Endothelial cell of umbilical vein (primary cell): ENCODE measurements around the gene ATP8A1.

Experiments
- EZH2 ChIP-seq: IDR thresholded peaks from 2 replicates; pipeline ENCODE4 v1.6.1; 2012; ENCODE audit warnings: borderline replicate concordance, low read depth, mild to moderate bottlenecking, moderate library complexity, low read length, inconsistent platforms; ENCODE audit not compliant: severe bottlenecking
- FOS ChIP-seq: IDR thresholded peaks from 2 replicates; pipeline ENCODE4 v1.6.1; 2011; ENCODE audit warnings: mild to moderate bottlenecking, low read length, moderate library complexity, borderline replicate concordance; ENCODE audit not compliant: insufficient read depth
- GATA2 ChIP-seq: IDR thresholded peaks from 2 replicates; pipeline ENCODE4 v1.7.0; 2011; ENCODE audit warnings: low read depth, mild to moderate bottlenecking, moderate library complexity, mixed read lengths, low read length; ENCODE audit not compliant: insufficient read length, insufficient read depth
- JUN ChIP-seq: IDR thresholded peaks from 2 replicates; pipeline ENCODE4 v1.6.1; 2011; ENCODE audit warnings: borderline replicate concordance, low read depth; ENCODE audit not compliant: insufficient read length, insufficient read depth
- MYC ChIP-seq: IDR thresholded peaks from one replicate; pipeline ENCODE4 v1.6.1; 2011; ENCODE audit warnings: mild to moderate bottlenecking, low read depth, low read length
- POLR2A ChIP-seq: IDR thresholded peaks from 2 replicates; pipeline ENCODE4 v1.6.1; 2012; ENCODE audit warnings: low read depth, mild to moderate bottlenecking, control low read depth, low read length
- POLR2AphosphoS5 ChIP-seq: IDR thresholded peaks from 2 replicates; pipeline ENCODE4 v1.6.1; 2012; ENCODE audit warnings: low read depth, mild to moderate bottlenecking, control low read depth, low read length, moderate library complexity; ENCODE audit not compliant: insufficient read depth
- TF ChIP-seq, protein P1 (sequence below): IDR thresholded peaks from 2 replicates; pipeline ENCODE4 v1.6.1; 2011; ENCODE audit not compliant: insufficient read depth, insufficient read length
- TF ChIP-seq, protein P2 (sequence below), 2 donors: IDR thresholded peaks; 1 replicate in 1 of 2; 2 replicates in 1 of 2; pipeline ENCODE4 v1.5.1; 2011; ENCODE audit warnings: low read length in 2 of 2, mild to moderate bottlenecking in 2 of 2, moderate library complexity in 2 of 2, control low read depth in 1 of 2, inconsistent platforms in 1 of 2, low read depth in 1 of 2; ENCODE audit not compliant: insufficient read depth in 1 of 2; ENCODE audit errors: extremely low read depth in 1 of 2

DNA sequence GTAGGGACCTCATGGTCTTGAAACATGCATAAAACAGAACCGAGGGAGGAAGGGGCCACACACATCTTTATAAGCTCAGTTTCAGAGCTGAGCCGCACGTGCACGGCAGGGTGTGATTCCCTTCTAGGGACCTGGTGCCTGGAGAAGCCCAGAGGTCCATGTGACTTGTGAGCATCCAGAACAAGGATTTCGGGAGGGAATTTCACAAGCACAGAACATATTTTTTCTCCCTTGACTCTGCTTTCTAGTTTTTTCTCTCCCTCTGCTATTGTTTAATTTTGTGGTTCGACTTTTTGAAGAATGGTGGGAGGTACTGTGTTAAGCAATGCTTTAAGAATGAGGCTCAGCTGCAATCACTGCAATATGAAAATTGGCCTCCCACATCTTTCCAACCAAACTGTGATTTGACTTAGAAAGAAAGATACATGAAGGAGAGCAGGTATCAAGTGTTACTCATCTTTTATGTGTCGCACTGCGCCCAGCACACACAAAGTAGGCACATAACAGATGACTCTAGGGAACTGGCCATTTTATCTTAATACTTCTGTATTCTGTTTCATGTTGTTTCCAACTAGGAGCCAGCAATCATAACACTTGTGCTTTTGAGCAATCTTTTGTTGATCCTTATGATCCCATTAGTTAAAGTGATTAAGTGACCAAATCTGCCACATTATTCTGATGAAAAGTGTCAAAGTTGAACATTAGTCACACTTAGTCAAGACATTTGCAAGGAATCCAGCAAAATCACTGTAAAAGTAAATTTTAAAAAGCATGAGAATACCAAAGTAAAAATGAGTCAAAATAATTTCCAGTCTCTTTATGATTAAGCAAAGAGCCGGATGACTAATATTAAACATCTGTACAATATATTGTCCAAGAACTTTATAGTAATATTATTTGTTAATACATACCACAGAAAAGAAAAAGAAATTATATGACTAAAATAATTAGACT, 173.2 kb downstream of the ATP8A1 start:
- TF ChIP-seq POLR2AphosphoS5 (no peak), JUN (no peak), EZH2 (no peak), POLR2A (no peak), FOS (no peak), MYC (no peak), GATA2 (no peak)
- TF ChIP-seq, protein P1, sequence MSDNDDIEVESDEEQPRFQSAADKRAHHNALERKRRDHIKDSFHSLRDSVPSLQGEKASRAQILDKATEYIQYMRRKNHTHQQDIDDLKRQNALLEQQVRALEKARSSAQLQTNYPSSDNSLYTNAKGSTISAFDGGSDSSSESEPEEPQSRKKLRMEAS: no peak
- TF ChIP-seq, protein P2, sequence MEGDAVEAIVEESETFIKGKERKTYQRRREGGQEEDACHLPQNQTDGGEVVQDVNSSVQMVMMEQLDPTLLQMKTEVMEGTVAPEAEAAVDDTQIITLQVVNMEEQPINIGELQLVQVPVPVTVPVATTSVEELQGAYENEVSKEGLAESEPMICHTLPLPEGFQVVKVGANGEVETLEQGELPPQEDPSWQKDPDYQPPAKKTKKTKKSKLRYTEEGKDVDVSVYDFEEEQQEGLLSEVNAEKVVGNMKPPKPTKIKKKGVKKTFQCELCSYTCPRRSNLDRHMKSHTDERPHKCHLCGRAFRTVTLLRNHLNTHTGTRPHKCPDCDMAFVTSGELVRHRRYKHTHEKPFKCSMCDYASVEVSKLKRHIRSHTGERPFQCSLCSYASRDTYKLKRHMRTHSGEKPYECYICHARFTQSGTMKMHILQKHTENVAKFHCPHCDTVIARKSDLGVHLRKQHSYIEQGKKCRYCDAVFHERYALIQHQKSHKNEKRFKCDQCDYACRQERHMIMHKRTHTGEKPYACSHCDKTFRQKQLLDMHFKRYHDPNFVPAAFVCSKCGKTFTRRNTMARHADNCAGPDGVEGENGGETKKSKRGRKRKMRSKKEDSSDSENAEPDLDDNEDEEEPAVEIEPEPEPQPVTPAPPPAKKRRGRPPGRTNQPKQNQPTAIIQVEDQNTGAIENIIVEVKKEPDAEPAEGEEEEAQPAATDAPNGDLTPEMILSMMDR (IDR thresholded peaks at IDR 0.05; ENCODE audit: extremely low read depth in 1 of 2, insufficient read depth in 1 of 2, low read depth in 1 of 2, low read length in 2 of 2): no peak
